HG02970 (cell line): ENCODE results near the gene UPK3BL2.
"Not testable (repeated sequence)": the region's sequence is repeated elsewhere in the genome, so short reads cannot be mapped to it uniquely, and the experiment has no call there.

Source experiments
- ATAC-seq: cut with Tn5 transposase; IDR thresholded peaks from one replicate; pipeline ENCODE4 v1.9.1; 2021; ENCODE audit warnings: mild to moderate bottlenecking, moderate library complexity, moderate number of reproducible peaks; ENCODE audit not compliant: unreplicated experiment, low FRiP score

Gene UPK3BL2

GRCh38 chr7:102496861-102497260 lies 46.6 kb downstream of the UPK3BL2 start:
- not testable (repeated sequence) for ATAC-seq

DNA sequence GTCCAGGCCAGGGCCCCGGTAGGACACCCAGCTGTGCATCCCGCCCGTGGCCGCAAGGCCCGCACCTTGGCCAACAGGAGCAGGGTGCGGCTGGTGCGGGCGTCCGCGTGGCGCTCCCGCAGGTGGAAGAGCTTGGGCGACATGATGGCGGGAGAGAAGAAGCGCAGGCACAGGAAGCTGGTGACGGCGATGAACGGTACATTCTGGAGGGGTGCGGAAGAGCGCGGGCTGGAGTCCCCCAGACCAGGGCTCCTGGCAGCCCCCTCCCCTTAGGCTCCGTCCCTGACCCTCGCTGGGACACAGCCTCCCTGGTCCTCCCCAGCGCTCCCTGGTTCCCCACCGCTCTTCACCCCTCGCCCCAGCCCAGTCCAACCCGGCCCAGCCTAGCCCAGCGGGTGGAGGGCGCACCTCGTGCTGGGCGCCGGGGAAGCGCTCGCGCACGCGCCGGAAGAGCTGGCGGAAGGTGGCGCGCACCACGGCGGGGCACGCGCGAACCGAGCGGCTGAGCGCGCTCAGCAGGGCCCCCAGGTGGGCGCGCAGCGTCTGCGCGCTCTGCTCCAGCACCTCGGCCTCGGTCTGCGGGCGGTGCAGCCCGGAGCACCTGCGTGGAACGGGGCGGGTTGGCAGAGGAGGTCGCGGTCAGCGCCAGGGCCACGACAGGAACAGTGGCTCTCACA lies 48.9 kb downstream of the UPK3BL2 start:
- ATAC-seq: peak; percentile 51

- ATAC-seq: not testable (repeated sequence)
Observed at GRCh38 chr7:102494026-102494425, 49.5 kb downstream of the UPK3BL2 start.

DNA sequence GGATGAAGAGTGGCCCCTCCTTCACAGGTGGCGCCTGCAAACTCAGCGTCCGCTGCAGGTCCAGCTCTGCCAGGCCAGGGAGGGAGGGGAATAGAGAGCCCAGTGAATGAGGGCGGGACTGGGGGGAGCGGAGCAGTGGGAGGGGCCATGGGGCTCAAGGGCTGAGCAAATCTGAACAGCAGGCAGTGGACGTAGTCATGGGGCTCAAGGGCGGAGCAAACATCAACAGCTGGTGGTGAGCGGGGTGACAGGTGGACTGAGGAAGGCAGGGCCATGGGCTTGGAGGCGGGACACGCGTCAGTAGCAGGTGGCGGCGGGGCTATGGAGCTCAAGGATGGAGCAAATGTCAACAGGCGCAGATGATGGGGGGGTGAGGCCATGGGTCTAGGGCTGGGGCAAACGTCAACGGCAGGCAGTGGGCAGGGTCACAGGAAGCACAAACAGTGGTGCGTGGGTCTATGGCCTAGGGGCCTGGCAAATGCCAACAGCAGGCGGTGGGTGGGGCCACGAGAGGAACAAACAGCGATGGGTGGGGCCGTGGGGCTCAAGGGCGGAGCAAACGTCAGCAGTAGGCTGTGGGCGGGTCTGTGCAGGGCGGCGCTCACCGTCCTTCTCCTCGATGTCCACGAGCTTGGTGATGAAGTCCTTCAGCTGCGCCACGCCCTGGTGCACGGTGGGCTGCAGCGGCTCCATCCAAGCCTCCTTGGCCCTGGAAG lies 50.1 kb downstream of the UPK3BL2 start:
- not testable (repeated sequence) for ATAC-seq

DNA sequence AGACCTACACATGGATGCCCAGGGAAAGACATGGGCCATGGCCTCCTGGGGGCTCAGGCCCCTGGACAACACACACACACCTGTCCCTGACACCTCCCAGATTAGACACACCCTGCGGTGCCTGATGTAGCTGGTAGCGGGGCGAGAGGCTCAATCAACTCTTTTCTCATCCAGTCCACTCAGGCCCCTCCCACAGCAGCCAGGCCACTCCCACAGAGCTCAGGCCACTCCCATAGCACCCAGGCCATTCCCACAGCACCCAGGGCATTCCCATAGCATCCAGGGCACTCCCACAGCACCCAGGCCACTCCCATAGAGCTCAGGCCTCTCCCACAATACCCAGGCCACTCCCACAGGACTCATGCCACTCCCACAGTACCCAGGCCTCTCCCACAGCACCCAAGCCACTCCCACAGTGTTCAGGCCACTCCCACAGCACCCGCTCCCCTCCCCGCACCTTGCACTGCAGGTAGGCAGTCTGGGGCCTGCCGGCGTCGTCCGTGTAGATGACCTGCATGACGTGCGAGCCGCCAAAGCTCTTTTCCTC lies 52.9 kb downstream of the UPK3BL2 start:
- ATAC-seq: not testable (repeated sequence)
